SKM-1 (cell line): ENCODE data around the gene ASCC1.

Experiments
- DNase-seq: peaks from one replicate; lab custom pipeline; 2025; ENCODE audit not compliant: unreplicated experiment; lab: John Stamatoyannopoulos, UW

Gene ASCC1

GRCh38 chr10:72105098-72105475 is 111.0 kb downstream of the ASCC1 start:
- DNase-seq = no peak

GRCh38 chr10:72104472-72105097 is 111.5 kb downstream of the ASCC1 start:
- DNase-seq = no peak

DNA sequence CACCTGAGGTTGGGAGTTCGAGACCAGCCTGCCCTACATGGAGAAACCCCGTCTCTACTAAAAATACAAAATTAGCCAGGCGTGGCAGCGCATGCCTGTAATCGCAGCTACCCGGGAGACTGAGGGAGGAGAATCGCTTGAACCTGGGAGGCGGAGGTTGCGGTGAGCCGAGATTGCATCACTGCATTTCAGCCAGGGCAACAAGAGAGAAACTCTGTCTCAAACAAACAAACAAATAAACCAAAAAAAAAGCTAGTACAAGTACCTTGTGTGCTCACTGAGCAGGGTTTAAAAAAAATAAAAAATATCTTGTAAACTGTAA is 116.5 kb downstream of the ASCC1 start:
- DNase-seq = no peak

- no peak for DNase-seq
Observed at GRCh38 chr10:72098836-72099599, 117.1 kb downstream of the ASCC1 start.

DNA sequence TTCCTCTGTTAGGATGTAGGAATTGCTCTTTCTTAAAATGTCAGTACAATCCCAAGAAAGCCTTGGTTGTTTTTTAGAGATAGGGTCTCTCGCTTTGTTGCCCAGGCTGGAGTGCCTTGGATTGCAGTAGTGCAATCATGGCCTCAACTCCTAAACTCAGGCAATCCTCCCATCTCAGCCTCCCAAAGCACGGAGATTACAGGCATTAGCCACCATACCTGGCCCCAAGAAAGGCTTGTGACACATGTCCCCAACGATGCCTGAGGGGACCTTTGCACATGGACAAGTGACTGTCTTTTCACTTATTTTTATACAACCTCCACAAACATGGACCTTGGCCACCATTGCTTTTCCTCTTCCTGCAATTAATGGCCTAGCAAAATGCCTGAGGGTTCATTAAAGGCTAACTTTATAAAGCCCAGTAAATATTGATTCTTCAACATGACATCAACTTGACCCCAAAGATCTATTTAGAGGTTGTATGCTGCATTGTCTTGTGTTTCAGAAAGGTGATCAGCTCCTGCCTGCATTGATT is 117.7 kb downstream of the ASCC1 start:
- no peak for DNase-seq

DNA sequence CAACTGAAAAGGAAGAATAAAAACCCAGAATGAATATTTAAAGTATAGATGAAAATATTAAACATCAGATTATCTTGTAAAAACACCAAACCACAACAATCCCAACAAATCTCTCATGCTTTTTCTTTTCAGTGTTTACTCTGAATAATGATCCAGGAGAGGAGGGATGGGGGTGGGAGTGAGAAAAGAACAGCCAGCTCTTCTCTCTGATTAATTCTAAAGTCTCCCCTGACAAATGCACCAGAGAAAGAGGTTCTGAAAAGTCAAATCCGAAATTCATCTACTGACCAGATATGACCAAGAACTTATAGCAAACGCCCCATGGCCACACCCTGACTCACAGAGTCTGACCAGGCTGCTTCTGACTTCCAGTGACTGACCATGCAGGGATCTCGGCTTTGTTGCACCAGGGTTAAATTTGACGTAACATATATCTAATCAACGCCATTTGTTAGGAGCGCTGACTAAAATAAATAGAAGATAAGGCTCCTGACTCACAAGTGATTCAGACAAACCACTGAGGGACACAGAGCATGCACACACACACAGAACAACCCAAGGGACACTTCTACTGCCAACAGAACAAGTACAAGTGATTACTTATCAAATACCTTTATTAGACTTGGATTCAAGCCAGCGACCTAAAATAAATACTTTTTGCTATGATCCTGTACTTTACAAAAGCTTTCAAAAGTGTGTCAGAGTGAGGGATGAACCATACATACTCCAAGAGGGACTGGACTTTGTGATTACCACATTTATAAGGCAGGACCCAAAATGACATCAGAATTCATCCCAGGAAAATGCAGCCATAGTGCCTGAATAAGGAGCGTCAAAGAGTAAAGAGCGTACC is 118.4 kb downstream of the ASCC1 start:
- no peak for DNase-seq

- no peak for DNase-seq
Observed at GRCh38 chr10:72096115-72097000, 119.7 kb downstream of the ASCC1 start.

DNA sequence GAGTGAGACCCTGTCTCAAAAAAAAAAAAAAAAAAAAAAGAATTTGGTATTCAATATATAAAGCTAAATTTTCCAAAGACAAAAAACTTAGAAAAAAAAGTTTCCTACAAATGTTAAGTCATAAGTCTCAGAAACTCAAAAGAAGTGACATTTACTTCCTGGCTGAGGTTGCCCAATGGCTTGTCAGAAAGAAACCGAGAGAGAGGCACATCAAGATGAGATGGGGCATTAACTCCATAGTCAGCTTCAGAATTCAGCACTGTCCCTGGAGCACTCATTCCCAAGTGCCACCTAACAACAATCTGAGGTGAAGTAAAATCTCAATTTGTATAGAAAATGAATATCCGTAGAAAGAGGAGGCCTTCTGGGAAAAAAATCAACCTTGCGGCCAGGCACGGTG is 120.9 kb downstream of the ASCC1 start:
- DNase-seq = no peak

DNA sequence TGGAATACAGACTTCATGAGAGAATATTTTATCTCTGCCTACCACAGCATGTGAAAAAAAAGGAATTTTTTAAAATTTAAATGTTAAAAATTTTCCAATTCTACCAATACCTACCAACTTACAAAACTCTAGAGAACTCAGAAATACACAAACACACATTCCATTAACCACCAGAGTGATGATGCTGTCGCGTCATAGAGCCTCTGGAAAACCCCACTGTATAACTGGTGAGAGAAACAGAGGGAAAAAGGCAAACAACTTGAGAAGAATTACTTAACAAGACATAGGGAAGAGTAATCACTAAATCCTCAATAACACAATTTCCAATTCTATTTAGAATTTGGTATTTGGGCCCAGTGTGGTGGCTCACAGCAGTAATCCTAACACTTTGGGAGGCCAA is 121.5 kb downstream of the ASCC1 start:
- DNase-seq = no peak

- DNase-seq = no peak
Observed at GRCh38 chr10:72093450-72093849, 122.6 kb downstream of the ASCC1 start.

- no peak for DNase-seq
Observed at GRCh38 chr10:72092987-72093386, 123.1 kb downstream of the ASCC1 start.

GRCh38 chr10:72092171-72092924 is 123.7 kb downstream of the ASCC1 start:
- DNase-seq = no peak

DNA sequence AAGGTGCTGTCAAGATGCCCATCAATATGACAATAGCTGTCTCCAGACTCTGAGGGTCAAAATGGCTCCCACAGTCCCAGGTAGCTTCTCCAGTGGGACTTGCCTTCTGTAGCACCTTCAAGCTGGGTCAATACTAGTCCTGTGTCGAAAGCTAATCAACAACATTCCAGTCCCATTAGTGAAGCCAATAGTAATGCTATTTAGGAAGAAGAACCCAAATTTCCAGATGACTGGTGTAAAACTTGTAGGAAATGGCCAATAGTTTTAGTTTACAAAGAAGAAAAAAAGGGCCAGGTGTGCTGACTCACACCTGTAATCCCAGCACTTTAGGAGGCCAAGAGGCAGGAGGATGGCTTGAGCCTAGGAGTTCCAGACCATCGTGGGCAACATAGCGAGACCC is 125.8 kb downstream of the ASCC1 start:
- no peak for DNase-seq

DNA sequence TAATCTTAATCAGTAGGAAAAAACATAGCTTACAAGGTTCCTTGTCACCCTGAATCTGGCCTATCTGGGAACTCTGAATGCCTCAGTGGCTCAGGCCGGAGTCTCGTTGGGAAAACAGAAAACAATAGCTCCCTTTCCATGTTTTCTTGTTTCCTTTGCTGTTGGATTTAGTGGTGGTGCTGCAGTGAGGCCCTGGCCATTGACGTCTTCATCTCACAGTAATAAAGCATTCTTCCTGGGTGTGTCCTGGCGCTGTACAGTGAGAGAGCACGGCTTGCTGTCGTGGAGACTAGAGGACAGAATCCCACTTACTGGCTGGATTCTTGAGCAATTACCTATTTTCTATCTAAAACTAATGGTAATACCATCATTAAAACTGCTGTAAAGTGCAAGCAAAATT is 126.5 kb downstream of the ASCC1 start:
- no peak for DNase-seq

DNA sequence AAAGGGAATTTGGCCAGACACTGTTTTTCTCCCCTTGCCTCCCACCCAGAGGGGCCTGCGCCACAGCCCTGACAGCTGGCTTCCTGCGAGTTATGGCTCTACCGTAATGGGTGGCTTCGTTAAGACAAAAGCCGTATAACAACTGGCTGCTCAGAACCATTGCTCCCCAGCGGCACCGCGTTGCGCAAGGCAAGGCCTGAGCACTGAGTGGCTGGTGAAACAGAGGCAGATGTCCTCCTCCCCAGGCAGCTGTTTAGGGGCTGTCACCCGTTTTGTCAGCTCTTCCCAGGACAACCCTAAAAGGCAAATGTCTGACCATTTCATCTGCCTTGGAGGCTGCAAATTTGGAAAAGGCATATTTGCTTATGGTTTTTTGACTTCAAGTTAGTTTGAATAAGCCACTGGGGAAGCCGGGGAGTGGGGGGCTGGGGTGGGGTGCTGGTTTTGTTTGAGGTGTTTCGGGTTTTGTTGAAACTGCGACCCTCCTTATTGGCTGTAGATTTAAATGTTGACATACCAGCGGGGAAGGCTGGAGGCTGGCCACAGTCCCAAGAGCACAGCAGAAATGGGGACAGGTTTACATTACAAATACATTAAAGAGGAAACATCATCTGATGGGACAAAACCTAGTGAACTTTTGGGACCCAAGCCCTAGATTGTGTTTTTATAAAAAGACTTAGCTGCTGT is 127.0 kb downstream of the ASCC1 start:
- DNase-seq = no peak

DNA sequence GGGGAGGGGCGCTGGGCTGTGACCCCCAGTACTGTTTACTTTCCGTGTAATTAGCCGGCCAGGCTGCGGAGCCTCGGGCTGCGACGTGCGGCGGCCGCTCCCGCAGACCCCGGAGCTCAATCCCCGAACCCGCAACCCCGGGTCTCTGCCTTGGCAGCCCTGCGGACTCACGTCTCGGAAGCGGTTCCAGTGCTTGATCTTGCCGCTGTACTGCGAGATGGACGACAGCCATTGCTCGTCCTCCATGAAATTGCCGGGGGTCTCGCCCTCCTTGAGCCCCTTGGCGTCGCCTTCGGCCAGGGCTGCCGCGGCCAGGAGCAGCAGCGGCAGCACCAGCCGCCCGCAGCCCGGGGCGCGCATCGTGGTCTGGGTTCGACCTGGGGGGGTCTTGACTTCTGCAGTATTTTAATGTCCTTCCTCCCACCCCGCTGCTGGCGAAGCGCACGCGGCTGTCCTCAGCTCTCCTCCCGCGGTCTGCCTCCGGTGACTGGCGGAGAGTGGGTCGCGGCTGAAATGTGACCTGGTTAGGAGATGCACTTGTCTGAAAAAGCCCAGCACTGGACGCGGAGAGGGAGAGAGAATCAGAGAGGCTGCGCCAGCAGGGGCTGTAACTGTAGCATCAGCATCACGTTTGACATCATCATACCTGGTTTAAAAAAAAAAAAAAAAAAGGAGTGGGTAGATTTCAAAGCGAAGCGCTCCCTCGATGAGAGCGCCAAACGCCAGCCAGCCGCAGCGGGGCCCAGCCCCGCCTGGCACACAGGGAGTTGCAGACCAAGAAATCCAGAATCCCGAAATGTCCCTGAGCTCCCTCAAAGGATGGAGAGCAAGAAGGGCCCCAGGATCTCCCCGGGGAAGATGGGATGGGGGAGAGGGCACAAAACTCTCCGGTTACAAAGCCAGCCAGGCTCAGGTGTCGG is 127.8 kb downstream of the ASCC1 start, which contains the start of gene SPOCK2:
Gene SPOCK2 (minus strand): TSS at position 583 of the 920 bp plus-strand sequence. CDS start 223 bp downstream, at position 360.
- no peak for DNase-seq

GRCh38 chr10:72087392-72087968 is 128.6 kb downstream of the ASCC1 start:
- DNase-seq = no peak
